NCI-H2196 (cell line): ENCODE results near the gene C1orf226.

ENCODE experiments used
- DNase-seq: peaks from one replicate; lab custom pipeline; 2025; ENCODE audit not compliant: unreplicated experiment; lab: John Stamatoyannopoulos, UW

The C1orf226 gene

GRCh38 chr1:162365284-162366020 lies 16.1 kb upstream of the C1orf226 start:
- no peak for DNase-seq

- DNase-seq: no peak
These were observed 15.4 kb upstream of the C1orf226 start for GRCh38 chr1:162366149-162366548.

GRCh38 chr1:162366671-162367070 lies 14.9 kb upstream of the C1orf226 start:
- no peak for DNase-seq

- no peak for DNase-seq
These were observed 14.5 kb upstream of the C1orf226 start for GRCh38 chr1:162367073-162367472.

- DNase-seq: no peak
These were observed 13.8 kb upstream of the C1orf226 start for GRCh38 chr1:162367772-162368171.

GRCh38 chr1:162368451-162368850 lies 13.1 kb upstream of the C1orf226 start:
- DNase-seq: no peak

DNA sequence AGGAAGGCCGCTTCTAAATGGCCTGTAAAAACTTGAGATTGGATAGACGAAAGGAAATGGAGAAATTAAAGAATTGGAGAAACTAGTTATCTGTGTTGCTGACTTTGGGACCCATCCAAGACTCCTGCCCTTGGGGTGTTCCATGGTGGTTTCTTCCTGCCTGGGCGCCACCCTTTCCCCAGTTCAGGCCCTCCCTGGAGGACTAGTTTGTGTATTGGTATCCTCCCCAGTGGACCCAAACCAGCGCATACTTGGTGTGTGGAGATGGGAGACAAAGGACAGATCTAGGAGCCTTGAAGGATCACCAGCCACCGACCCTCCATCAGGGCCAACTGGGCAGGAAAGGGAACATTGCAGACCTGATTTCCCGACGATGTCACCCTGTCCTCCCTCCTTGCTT lies 12.0 kb upstream of the C1orf226 start:
- no peak for DNase-seq

GRCh38 chr1:162370161-162370560 lies 11.4 kb upstream of the C1orf226 start:
- DNase-seq: no peak

DNA sequence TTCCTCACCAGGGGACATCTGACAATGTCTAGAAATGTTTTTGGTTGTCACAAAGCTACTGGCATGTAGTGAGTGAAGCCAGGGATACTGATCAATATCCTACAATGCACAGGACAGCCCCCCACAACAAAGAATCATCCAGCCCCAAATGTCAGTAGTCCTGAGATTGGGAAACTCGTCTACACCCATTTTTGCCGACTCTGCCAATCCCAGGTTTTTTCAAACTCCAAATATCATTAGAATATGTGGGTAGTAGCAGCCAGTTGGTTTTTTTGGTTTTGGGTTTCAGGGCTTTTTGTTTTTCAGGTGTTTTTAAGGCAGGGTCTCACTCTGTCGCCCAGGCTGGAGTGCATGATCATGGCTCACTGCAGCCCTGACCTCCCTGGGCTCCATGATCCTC lies 10.8 kb upstream of the C1orf226 start:
- no peak for DNase-seq

DNA sequence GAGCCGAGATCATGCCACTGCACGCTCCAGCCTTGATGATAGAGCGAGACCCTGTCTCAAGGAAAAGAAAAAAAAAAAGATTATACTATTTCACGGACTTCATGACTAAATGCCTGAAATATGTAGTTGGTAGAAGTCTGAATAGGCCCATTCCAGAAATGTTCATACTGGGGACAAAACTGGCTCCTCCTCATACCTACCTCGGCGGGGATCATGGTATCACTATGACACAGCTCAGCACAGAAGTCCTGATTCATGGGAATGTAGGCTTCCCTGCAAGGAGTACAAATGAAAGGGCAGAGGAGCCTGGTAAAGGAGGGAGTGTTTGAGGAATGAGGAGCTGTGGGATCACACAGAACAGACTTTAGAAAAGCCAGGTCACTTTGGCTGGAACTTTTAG lies 9.9 kb upstream of the C1orf226 start:
- DNase-seq: no peak

- no peak for DNase-seq
These were observed 9.1 kb upstream of the C1orf226 start for GRCh38 chr1:162372159-162373071.

- no peak for DNase-seq
These were observed 8.5 kb upstream of the C1orf226 start for GRCh38 chr1:162373072-162373427.

DNA sequence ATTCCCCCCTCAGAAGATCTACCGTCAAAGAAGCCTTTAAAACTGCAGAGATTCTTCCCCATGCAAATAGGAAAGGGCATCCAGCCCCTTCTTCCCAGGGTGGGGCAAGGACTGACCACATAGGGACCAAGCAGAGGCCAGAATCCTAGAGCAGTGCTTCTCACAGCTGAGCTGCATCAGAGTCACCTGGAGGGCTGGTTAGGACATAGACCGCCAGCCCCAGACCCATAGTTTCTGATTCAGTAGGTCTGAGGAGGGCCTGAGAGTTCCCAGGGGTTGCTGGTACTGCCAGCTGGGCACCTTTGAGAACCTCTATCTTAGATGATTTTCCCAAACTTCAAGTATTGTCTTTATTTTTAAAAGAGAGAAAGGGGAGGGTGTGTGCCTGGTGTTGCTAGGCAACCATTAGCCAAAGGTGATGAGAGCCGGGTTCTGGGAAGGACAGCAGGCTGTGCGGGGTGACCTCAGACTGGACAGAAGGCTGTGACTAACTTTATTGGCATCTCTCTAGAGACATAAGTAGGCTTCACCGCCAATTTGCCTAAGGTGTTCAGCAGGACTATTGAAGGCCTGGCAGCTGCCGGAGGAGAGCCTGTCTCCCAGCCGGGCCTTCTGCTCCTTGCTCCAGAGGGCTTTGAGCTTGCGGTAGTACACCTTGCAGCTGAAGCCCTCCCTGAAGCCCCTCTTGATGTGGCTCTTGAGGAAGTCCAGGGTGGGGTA lies 7.8 kb upstream of the C1orf226 start:
- peak; percentile 67 for DNase-seq

DNA sequence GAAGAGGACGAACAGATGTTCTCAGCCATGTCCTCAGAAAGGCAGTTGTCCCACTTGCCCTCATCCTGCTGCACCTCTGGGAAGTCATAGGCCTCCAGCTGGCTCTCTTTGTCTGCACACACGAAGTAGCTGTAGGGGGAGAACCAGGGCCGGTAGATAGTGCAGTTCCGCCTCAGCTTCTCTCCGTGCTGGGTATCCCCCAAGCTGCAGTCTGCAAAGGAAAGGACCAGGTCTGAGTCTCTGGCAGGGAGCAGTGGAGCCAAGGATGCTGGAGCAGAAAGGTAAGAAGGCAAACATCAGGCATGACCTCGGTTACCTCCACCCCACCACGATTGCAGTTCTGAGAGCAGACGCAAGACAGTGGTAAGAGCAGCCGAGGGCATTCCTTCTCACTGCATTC lies 7.1 kb upstream of the C1orf226 start:
- no peak for DNase-seq

DNA sequence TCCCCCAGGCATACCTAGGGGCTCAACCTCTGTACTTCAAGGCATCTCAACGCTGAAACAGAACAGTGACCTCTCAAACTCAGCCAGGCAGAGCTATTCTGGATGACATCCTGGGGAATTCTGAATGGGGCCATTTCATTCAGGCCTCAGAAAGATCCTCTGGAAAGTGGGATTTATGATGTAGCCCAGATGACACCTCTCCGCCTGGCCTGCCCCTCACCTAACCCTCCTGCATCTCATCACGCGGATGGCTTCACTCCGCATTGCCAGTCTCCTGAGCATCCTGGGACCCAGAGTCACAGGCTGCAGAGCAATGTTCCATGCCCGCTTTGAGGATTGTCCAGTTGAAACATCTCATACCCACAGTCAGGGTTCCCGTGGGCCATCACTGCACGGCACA lies 6.1 kb upstream of the C1orf226 start:
- DNase-seq: no peak

- no peak for DNase-seq
These were observed 4.8 kb upstream of the C1orf226 start, which contains the start of gene SPATA46 for GRCh38 chr1:162376691-162377090. Gene SPATA46 (minus strand): TSS chr1:162376854. CDS start chr1:162376790, 64 bp downstream.

GRCh38 chr1:162380061-162380846 lies 1.3 kb upstream of the C1orf226 start:
- DNase-seq: no peak

DNA sequence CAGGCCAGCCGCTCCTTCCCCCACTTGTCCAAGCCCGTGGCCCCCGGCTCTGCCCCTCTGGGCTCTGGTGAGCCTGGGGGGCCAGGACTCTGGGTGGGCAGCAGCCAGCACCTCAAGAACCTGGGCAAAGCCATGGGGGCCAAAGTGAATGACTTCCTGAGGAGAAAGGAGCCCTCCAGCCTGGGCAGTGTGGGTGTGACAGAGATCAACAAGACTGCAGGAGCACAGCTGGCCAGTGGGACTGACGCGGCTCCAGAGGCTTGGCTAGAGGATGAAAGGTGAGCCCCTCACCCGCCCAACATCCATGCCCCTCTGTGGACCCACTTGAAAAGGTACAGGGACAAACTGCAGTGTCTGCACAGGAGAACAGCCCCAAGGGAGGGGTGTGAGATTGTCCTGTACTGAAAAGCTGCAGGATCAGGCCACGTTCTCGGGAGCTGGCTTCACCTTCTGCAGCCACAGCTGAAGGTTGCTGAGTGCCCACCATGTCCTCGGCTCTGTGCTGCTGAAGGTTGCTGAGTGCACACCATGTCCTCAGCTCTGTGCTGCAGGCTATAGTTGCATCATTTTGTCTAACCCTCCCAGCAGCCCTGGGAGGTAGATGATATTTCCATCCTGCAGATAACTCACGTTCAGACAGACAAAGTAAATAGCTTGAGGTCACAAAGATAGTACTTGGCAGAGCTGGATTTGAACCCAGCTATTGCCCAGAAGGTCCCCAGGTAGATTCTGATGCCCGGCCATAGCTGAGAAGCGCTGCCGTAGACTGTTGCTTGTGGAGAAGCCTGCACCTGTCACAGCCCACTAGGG lies 618 bp downstream of the C1orf226 start:
- no peak for DNase-seq

- no peak for DNase-seq
These were observed 1.6 kb downstream of the C1orf226 start for GRCh38 chr1:162383091-162383490.

- no peak for DNase-seq
These were observed 2.0 kb downstream of the C1orf226 start for GRCh38 chr1:162383516-162383915.
